Calu3 (cell line): ENCODE data around the gene ONECUT1. TPM values are rescaled to one million over a fixed set of nuclear protein-coding genes. Genes with fewer than 3 reads are reported as not detected.
"Not testable (repeated sequence)": the region's sequence is repeated elsewhere in the genome, so short reads cannot be mapped to it uniquely, and the experiment has no call there.

Experiments
- BruUV-seq: library from RNA; stranded (reverse); fragments of 400-500 nt; replicated peaks from 2 replicates; lab custom pipeline; 2021; lab: Mats Ljungman, UMichigan
- CTCF ChIA-PET: fragments of 300-600 bp; sonication (Branson Sonifier 250); formaldehyde crosslinking; loops from one replicate; lab custom pipeline; 2022; ENCODE audit warnings: antibody characterized with exemption; lab: Charles Lee
- DNase-seq: peaks from one replicate; pipeline ENCODE4 v3.0.0; 2022
- H3K27ac Mint-ChIP-seq: one replicate; pipeline ENCODE4 v1.8.0; 2022; ENCODE audit warnings: mixed read lengths; ENCODE audit not compliant: unreplicated experiment
- H3K27me3 Mint-ChIP-seq: one replicate; pipeline ENCODE4 v1.8.0; 2022; ENCODE audit warnings: mixed read lengths; ENCODE audit not compliant: unreplicated experiment
- H3K36me3 Mint-ChIP-seq: one replicate; pipeline ENCODE4 v1.8.0; 2022; ENCODE audit warnings: mild to moderate bottlenecking, moderate library complexity, mixed read lengths; ENCODE audit not compliant: insufficient read depth, unreplicated experiment
- H3K4me1 Mint-ChIP-seq: one replicate; pipeline ENCODE4 v1.8.0; 2022; ENCODE audit warnings: mild to moderate bottlenecking, low read depth, mixed read lengths; ENCODE audit not compliant: unreplicated experiment
- H3K4me3 Mint-ChIP-seq: one replicate; pipeline ENCODE4 v1.8.0; 2022; ENCODE audit warnings: mild to moderate bottlenecking, low read depth, moderate library complexity, mixed read lengths; ENCODE audit not compliant: unreplicated experiment
- H3K9me3 Mint-ChIP-seq: one replicate; pipeline ENCODE4 v1.8.0; 2022; ENCODE audit warnings: low read depth, mixed read lengths; ENCODE audit not compliant: unreplicated experiment
- intact Hi-C: fragments of 100-400 bp; cut with micrococcal nuclease; formaldehyde crosslinking; loops from one replicate; pipeline ENCODE4 v1.10.0; 2022; ENCODE audit not compliant: unreplicated experiment
- total RNA-seq: library from RNA; stranded (reverse); gene quantifications from 2 replicates; pipeline ENCODE4 v1.2.3, GENCODE V29; 2022
- TF ChIP-seq, protein P1 (sequence below): fragments of 200-600 bp; IDR thresholded peaks from one replicate; pipeline ENCODE4 v1.8.0; 2022; ENCODE audit warnings: antibody characterized with exemption; ENCODE audit not compliant: unreplicated experiment

The ONECUT1 gene
- total RNA-seq, 1 experiment from 2014 or later, result 1.1 TPM

DNA sequence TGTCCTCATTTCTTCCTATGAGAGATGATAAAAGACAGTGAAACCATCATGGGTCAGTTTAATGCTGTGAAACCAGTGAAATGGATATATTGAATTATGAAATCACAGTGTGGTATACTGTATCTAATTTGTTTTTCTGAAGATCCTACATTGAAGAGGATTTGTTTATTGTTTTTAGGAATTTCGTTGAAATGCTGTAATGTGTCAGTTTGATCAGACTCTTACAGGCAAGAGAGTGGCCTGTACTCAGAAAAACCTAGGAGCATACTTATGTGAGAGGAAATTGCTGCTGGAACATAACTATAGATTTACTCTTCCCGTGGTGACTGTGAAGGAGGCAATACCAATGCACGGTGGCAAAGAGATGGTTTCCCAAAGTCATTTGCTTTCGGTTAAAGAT, 29.1 kb upstream of the ONECUT1 start:
- no TSS peak for BruUV-seq
- CTCF ChIA-PET, result no interaction called here
- TF ChIP-seq, protein P1, sequence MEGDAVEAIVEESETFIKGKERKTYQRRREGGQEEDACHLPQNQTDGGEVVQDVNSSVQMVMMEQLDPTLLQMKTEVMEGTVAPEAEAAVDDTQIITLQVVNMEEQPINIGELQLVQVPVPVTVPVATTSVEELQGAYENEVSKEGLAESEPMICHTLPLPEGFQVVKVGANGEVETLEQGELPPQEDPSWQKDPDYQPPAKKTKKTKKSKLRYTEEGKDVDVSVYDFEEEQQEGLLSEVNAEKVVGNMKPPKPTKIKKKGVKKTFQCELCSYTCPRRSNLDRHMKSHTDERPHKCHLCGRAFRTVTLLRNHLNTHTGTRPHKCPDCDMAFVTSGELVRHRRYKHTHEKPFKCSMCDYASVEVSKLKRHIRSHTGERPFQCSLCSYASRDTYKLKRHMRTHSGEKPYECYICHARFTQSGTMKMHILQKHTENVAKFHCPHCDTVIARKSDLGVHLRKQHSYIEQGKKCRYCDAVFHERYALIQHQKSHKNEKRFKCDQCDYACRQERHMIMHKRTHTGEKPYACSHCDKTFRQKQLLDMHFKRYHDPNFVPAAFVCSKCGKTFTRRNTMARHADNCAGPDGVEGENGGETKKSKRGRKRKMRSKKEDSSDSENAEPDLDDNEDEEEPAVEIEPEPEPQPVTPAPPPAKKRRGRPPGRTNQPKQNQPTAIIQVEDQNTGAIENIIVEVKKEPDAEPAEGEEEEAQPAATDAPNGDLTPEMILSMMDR, result no peak
- Mint-ChIP-seq H3K4me1 (no peaks in the 10 kb centered on the region), H3K27me3 (peaks cover 35% of the 10 kb centered on the region), H3K9me3 (peaks cover 2% of the 10 kb centered on the region), H3K4me3 (no peak overlapping the region), H3K36me3 (no peaks in the 10 kb centered on the region), H3K27ac (no peak overlapping the region)
- no peak for DNase-seq
- intact Hi-C loops, result no loop called here

GRCh38 chr15:52815899-52816298, 25.8 kb upstream of the ONECUT1 start:
- CTCF ChIA-PET, H3K4me1 Mint-ChIP-seq, H3K4me3 Mint-ChIP-seq, H3K27ac Mint-ChIP-seq, DNase-seq, H3K9me3 Mint-ChIP-seq, intact Hi-C loops, BruUV-seq, H3K36me3 Mint-ChIP-seq: not testable (repeated sequence)
- peaks cover 42% of the 10 kb centered on the region for H3K27me3 Mint-ChIP-seq

DNA sequence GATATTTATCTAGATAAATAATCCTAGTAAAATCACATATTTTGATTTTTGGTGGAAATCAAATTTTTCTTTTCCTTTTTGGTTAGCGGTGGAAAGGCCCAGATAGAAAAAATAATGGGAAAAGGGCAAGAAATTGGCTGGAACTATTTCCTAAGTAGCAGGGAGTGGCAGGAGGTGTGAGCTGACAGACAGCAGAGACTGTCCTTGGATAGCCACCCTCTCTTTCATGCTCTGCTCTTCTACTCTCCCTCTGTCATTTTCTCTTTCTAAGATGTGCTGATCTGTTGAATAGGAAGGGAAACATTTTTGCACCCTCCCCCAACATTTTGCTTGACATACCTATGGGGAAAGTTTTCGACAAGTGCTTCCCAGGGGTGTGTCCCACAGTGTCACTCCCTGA, 18.9 kb upstream of the ONECUT1 start:
- DNase-seq, result no peak
- intact Hi-C loops, result no loop called here
- BruUV-seq, result no TSS peak
- Mint-ChIP-seq H3K4me3 (no peak overlapping the region), H3K4me1 (peaks cover 8% of the 10 kb centered on the region), H3K27me3 (peaks cover 38% of the 10 kb centered on the region), H3K36me3 (no peaks in the 10 kb centered on the region), H3K9me3 (no peaks in the 10 kb centered on the region), H3K27ac (no peak overlapping the region)
- CTCF ChIA-PET, result no interaction called here
- TF ChIP-seq, protein P1, result no peak

DNA sequence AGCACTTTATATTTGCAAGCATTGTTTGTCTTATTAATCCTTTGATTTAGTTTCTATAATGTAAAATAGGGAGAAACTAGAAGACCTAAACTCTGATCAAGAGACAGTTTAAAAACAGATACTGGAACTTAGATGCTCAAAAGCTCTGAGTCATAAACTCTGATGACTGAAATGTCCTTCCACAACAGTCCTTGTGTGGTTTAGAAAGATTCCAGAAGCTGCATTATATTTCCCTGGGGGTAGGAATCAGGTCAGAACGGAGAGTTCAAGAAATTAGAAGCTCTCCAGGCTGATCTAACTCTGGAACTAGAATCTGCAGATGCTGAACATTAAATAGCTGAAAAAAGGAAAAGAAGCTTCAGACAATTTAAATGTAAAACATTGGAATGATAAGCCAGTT, 18.3 kb upstream of the ONECUT1 start:
- no peak for DNase-seq
- Mint-ChIP-seq H3K9me3 (no peaks in the 10 kb centered on the region), H3K4me1 (peaks cover 8% of the 10 kb centered on the region), H3K27ac (no peak overlapping the region), H3K27me3 (peaks cover 44% of the 10 kb centered on the region), H3K4me3 (no peak overlapping the region), H3K36me3 (no peaks in the 10 kb centered on the region)
- intact Hi-C loops, result no loop called here
- CTCF ChIA-PET, result no interaction called here
- TF ChIP-seq, protein P1, result no peak
- BruUV-seq, result no TSS peak

DNA sequence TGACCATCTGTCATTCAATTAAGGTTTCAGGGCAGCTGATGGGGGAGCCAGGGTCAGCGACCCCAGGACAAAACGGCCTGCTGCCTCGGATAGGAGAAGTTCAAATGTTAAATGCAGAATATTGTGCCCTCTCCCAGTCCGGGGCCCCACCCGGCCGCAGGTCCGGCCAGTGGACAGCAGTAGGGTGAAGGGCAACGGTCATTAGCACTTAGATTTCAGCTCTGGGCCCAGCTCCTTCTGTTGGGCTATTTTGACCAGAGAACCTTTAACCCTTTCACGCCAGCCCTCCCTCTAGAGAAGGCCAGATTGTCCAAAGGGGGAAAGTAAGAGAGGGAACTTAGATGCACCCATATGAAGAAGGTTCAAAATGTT, 16.1 kb upstream of the ONECUT1 start:
- H3K27ac Mint-ChIP-seq, result no peak overlapping the region
- intact Hi-C loops, result no loop called here
- no TSS peak for BruUV-seq
- peaks cover 52% of the 10 kb centered on the region for H3K27me3 Mint-ChIP-seq
- no peak for DNase-seq
- TF ChIP-seq, protein P1, result no peak
- CTCF ChIA-PET, result interaction anchor here (0.6 kb wide), 1 partner anchor 554 kb away, joined by 3 read pairs; no protein-coding TSS in a partner anchor
- H3K36me3 Mint-ChIP-seq, result no peaks in the 10 kb centered on the region
- no peaks in the 10 kb centered on the region for H3K9me3 Mint-ChIP-seq
- no peak overlapping the region for H3K4me3 Mint-ChIP-seq
- H3K4me1 Mint-ChIP-seq, result peaks cover 8% of the 10 kb centered on the region
